GM19463 (cell line): Measurements from ENCODE around the gene FAM13A.
"Not testable (repeated sequence)": the region's sequence is repeated elsewhere in the genome, so short reads cannot be mapped to it uniquely, and the experiment has no call there.

Source experiments
- ATAC-seq: cut with Tn5 transposase; IDR thresholded peaks from one replicate; pipeline ENCODE4 v1.9.1; 2021; ENCODE audit warnings: mild to moderate bottlenecking, moderate library complexity; ENCODE audit not compliant: unreplicated experiment

The FAM13A gene

DNA sequence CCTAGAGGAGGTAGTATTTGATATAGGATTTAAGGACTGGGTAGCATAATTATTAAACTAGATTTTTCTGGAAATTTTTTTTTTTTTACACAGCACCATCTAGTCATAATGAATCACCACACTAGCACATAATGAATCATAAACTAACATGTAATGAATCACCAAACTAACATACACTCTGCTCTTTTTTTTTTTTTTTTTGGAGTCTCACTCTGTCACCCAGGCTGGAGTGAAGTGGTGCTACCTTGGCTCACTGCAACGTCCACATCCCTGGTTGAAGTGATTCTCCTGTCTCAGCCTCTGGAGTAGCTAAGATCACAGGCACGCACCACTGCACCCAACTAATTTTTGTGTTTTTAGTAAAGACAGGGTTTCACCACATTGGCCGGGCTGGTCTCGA, 92.5 kb downstream of the FAM13A start:
- ATAC-seq: no peak

DNA sequence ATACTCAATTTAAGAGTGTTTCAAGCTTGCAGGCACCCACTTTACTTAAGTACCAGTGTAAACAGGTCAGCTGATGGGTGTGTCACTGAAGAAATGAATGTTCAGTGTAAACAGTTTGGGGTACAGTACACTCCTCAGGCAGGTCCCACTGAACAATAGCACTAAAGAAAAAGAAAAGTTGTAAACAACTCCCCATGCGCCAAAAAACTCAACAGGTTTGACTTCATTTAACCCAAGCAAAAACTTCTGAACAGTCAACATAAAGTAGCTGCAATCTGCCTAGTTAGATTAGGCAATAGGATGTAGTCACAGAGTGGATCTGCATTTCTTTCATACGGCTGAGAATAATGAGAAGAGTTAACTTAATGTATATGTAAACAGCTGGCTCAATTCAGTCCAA, 93.2 kb downstream of the FAM13A start:
- no peak for ATAC-seq

DNA sequence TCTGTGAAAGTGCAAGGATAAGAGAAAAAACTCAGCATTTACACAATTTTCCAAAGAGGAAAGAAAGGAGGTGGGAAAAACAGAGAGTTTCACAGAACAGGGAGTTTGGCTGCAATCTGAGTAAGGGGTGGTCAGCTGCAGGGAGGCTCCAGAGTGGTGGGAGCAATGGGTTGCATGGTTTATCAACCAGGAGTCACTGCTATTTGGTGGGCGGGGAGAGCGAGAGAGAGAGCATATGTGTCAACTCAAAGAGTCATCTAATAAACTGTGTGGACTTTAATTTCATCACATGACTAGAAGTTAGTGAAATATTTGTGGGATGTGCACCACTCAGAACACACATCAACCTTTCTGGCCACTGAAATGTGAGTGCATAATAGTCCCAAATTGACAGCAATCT, 94.6 kb downstream of the FAM13A start:
- ATAC-seq: no peak

- no peak for ATAC-seq
Measured at GRCh38 chr4:88960576-88960975, 96.4 kb downstream of the FAM13A start.

DNA sequence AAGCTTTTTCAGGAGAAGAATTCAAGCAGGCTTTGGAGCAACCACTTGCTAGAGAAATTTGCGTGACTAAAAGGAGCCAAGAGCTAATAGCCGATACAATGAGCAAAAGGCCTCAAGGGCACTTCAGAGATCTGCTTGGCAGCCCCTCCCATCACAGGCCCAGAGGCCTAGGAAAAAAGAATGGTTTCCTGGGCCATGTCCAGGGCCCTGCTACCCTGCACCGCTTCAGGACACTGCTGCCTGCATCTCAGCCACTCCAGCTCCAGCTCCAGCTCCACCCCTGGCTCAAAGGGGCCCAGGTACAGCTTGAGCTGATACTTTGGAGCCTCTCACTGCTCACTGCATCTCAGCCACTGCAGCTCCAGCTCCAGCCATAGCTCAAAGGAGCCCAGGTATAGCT, 98.9 kb downstream of the FAM13A start:
- ATAC-seq: no peak

DNA sequence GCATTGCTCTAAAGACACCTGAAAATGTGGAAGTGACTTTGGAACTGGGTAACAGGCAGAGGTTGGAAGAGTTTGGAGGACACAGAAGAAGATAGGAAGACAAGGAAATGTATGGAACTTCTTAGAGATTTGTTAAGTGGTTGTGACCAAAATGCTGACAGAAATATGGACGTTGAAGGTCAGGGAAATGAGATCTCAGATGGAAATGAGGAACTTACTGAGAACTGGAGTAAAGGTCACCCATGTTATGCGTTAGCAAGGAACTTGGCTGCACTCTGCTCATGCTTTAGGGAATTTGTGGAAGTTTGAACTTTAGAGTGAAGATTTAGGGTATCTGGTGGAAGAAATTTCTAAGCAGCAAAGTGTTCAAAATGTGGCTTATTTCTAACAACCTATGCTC, 99.4 kb downstream of the FAM13A start:
- ATAC-seq: no peak

- ATAC-seq: no peak
Measured at GRCh38 chr4:88955580-88956380, 101.2 kb downstream of the FAM13A start.

DNA sequence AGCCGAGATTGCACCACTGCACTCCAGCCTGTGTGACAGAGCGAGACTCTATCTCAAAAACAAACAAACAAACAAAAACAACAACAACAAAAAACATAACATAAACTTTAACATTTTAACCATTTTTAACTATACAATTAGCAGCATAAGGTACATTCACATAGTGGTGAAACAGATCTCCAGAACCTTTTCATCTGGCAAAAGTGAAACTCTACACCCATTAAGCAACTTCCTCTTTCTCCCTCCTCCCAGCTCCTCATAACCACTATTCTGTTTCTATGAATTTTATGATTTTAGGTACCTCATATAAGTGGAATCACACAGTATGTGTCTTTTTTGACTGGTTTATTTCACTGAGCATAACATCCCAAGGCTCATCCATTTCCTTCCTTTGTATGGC, 103.6 kb downstream of the FAM13A start:
- peak; percentile 84 for ATAC-seq

GRCh38 chr4:88952081-88952480, 104.9 kb downstream of the FAM13A start:
- ATAC-seq: no peak

DNA sequence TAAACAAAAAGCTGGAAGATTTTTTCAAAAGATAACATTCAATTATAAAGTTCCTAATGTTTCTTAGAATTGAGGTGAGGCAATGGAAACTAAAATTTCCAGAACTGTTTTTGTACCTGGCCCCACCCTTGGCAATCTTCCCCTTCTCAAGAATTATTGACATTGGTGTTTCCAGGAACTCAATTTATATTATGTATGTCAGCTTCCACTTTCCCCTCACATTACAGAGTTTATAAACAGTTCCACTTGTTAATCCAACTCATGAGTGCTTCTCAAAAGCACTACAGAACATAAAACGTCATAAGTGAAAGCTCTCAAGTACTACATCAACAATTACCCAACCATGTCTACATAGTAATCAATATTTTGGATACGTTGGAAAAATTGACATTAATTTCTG, 107.4 kb downstream of the FAM13A start:
- no peak for ATAC-seq

- ATAC-seq: no peak
Measured at GRCh38 chr4:88940506-88940905, 116.5 kb downstream of the FAM13A start.

- ATAC-seq: no peak
Measured at GRCh38 chr4:88939697-88940096, 117.3 kb downstream of the FAM13A start.

DNA sequence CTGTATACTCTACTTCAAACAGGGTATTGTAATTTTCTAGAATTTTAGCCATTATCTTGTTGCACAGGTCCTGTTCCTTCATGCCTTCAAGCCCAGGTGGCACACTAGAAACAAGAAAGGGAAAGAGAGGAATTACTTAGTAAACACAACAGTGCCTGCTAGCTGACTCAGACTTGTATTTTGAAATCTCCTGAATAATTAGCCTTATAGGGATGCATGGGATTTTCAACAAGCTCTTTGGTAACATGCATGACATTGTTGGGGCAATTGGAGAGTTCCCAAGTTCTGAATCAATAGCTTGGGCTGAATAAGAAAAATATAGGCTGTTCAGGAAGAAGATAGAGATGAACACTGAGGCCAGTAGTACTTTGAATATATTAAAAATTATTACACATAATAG, 118.8 kb downstream of the FAM13A start:
- ATAC-seq: no peak

DNA sequence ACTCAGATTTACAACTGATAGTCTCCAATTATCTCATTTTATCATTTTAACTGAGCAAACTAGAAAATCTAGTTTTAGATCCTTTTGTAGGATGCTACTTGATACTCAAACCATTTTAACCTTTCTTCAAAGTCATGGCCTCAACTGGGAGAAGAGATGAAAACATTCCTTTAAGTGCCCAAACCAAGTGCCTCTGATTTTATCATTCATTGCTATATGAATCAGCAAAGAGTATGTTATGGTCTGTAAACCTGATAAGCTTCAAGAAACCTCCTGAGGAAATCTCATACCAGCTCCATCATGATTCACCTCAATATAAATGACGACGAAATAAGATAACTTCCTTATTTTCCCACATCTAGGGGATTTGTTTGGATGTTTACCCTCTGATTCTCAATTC, 119.9 kb downstream of the FAM13A start:
- no peak for ATAC-seq

DNA sequence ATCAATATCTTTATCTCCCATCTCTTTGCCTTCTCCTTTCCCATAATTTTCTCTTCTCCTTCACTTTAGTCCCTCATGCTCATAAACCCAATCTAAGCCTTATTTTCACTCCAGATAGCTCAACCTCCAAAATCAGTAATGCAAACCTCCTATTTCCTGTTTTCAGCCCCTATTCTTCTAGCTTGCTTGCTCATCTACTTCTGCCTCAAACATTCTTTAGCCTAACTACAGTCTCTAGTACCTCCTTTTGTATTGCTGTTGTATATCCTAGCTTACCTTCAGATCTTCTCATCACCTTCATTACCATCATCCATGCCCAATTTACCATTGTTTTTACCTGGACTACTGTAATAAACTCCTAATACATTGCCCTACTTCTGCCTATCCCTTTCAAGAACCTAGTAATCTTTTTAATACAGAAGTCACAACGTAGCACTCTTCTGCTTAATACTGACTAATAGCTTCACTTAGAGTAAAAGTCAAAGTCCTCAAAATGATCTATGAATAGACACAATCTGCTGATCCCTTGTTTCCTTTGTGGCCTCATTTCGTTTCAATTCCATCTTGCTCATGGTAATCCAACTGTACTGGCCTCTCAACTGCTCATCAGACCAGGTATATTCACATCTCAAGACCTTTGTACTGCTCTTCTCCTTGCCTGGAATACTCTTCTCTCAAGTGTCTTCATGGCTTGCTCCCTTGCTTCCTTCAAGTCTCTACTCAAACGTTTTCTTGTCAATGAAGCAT, 123.4 kb downstream of the FAM13A start:
- no peak for ATAC-seq

GRCh38 chr4:88928852-88929251, 128.1 kb downstream of the FAM13A start:
- no peak for ATAC-seq

DNA sequence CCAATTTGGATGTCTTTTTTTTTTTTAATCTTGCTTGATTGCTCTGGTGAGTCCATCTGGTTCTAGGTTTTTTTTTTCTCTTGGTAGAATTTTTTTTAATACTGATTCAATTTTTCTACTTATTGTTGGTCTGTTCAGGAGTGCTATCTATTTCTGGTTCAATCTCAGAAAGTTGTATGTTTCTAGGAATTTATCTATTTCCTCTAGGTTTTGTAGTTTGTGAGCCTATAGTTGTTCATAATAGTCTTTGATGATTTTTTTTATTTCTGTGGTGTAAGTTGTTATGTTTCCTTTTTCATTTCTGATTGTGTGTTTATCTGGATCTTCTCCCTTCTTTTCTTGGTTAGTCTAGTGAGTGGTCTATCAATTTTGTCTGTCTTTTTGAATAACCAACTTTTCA, 129.6 kb downstream of the FAM13A start:
- ATAC-seq: no peak

DNA sequence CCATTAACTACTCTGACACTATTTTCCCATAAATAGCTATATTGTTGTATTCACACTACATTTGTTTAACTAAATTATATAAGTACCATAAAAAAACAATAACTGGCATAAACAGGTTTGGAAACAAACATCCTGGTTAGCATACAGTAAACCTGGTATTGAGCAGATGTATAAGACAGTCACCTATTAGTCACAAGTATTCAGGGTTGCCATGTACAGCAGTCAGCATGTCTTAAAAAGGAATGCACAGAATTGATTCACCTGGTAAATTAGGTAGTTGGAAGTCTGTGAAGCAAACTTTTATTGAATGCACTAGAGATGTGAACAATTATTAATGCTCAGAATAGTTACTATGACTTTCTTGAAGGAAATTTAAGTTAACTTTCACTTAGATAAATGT, 137.9 kb downstream of the FAM13A start:
- no peak for ATAC-seq

DNA sequence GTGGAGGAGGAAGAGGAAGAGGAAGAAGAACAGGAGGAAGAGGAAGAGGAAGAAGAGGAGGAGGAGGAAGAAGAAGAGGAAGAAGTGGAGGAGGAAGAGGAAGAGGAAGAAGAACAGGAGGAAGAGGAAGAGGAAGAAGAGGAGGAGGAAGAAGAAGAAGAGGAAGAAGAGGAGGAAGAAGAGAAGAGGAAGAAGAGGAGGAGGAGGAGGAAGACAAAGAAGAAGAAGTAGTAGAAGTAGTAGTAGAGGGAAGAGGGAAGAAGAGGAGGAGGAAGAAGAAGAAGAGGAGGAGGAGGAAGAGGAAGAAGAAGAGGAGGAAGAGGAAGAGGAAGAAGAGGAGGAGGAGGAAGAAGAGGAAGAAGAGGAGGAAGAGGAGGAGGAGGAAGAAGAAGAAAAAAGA, 143.8 kb downstream of the FAM13A start:
- ATAC-seq: not testable (repeated sequence)

DNA sequence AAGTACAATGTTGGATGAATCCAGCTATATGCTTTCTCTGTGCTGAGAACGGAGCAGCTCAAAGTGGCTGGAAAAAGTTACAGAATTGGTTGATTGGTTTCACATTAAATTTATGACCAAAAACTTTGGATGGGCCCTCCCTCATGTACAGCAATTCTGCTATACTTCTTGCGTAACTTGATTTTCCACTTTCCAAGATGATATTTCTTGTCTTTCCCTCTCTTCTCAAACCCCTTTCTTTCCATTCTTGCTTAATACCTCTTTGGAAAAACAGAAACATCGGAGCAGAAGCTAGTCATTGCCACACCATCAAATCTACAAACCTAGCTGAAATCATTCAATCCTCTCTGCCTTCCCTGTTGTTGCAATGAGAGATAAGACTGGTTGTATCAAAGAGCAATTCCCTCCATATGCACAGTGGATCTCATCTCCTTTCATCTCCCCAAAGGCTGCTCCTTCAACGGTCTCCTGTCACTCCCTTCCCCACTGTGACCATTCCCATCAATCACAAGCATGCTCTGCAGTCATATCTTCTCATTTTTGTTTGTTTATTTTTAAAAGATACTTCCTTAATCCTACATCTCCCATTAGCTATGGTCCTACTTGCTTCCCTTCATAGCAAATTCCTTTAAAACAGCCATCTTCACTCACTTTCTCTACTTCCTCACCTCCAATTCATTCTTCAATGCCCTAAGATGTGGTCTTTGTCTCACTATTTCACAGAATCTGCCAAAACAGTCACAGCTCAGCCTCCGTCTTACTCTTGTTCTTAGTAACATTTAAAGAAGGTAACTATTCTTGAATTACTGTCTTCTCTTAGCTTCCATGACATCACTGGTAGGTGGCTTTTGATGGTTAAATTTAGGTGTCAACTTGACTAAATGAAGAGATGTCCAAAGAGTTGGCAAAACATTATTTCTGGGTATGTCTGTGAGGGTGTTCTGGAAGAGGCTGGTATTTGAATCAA, 145.5 kb downstream of the FAM13A start:
- ATAC-seq: no peak

DNA sequence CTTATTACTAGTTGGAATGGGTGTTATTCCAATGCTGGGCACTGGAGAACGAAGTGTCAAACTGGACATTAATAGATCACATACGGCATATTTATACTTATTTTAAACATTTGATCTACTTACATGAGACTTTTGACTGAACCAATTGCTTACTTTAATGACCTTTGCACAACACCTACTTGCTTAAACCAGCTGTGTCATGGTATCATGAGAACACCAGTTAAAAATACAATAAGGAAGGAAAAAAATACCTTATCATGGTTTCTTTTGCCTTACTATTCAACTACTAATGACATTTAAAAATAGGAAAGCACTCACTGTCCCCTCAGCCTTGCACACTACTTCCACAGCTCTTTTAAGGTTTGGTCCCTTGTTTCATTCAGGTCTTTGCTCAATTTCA, 146.9 kb downstream of the FAM13A start:
- ATAC-seq: no peak
